Mesodermal cell (in vitro differentiated cells): ENCODE measurements around the gene RTN1.

Experiments
- H3K27ac ChIP-seq: 2 replicates; pipeline ENCODE4 v1.7.0; 2013; ENCODE audit warnings: mild to moderate bottlenecking, low read depth, low read length, moderate library complexity; ENCODE audit not compliant: severe bottlenecking
- H3K36me3 ChIP-seq: 2 replicates; pipeline ENCODE4 v1.7.1; 2013; ENCODE audit warnings: mild to moderate bottlenecking, low read length, moderate library complexity; ENCODE audit not compliant: control insufficient read depth, insufficient read depth
- H3K4me1 ChIP-seq: one replicate; pipeline ENCODE4 v1.7.1; 2013; ENCODE audit warnings: mild to moderate bottlenecking, low read length; ENCODE audit not compliant: insufficient read depth, control insufficient read depth, poor library complexity, severe bottlenecking
- H3K4me3 ChIP-seq: 2 replicates; pipeline ENCODE4 v1.7.0; 2013; ENCODE audit warnings: low read length, control low read depth, mild to moderate bottlenecking; ENCODE audit not compliant: insufficient read depth, poor library complexity, severe bottlenecking; ENCODE audit errors: extremely low read depth
- H3K9me3 ChIP-seq: 2 replicates; pipeline ENCODE4 v1.7.1; 2013; ENCODE audit warnings: mild to moderate bottlenecking, low read length, moderate library complexity; ENCODE audit not compliant: control insufficient read depth
- WGBS, 2 experiments: methylation state at CpG; one replicate each; pipeline ENCODE4 v1.1.5; 2013; ENCODE audit warnings: missing lambda C conversion rate in 2 of 2; ENCODE audit not compliant: insufficient coverage in 2 of 2; 5-methylcytosine and 5-hydroxymethylcytosine counted together

The RTN1 gene

DNA sequence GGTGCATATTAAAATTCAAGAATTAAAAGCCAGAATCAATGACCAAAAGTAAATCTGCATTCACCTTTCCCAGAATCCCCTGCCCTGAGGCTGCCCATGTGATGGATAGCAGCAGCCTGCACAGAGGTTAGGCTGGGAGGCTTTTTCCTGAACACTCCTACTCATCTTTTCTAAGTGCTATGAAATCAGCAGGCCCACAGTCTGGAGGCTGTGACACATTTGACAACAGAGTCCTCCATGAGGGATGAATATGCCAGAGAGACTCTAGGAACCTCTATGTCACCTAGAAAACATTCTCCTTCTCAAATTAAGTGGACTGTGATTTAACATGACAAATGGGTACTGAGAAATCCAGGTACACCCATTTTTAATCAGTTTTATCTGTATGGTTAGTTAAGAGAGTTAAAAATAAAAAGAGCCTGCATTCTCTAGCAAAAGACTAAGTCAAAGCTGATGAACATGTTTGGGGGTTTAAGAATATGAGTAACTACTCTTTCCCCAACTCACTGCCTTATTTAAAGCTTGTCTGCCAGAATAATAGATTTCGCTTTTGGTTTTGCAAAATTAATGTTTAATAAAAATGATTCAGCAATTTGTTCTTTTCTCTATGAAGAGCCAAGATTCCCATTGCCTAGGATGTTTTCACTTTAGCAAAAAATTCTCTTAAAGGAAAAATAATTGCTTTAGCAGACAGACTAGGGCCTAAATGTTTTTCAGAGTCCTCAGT, 115.0 kb downstream of the RTN1 start:
- no CpG with 5 or more reads among the region's 1 CpG for WGBS, 2 experiments

DNA sequence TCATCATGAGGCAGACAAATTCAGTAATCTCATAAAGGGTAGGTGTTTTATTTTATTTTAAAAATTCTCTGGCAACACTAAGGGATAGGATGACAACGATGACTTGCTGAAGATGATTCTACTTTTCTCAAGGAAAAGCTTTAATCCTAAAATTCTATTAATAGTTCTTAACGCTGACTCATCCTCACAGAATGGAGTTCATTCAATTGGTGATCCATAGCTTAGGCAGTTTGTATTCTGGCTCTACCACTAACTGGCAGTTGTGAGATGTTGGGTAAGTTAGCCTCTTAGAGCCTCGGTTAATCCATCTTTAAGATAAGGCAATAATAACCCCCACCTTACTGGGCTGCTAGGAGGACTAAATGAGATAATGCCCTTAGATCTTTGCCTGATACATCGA, 116.3 kb downstream of the RTN1 start:
- no peaks in the 10 kb centered on the region for H3K36me3 ChIP-seq
- peaks cover 15% of the 10 kb centered on the region for H3K4me1 ChIP-seq
- no peak overlapping the region for H3K4me3 ChIP-seq
- H3K9me3 ChIP-seq: no peaks in the 10 kb centered on the region
- H3K27ac ChIP-seq: peak overlapping the region; percentile 26
- WGBS, 2 experiments: 82% methylated on average over 2 of the region's 4 CpGs; no CpG with 5 or more reads in 1 of the 2 experiments

More for the DNA sequence above, 115.0 kb downstream of the RTN1 start:
- no peak overlapping the region for H3K27ac ChIP-seq
- peaks cover 15% of the 10 kb centered on the region for H3K4me1 ChIP-seq
- no peaks in the 10 kb centered on the region for H3K36me3 ChIP-seq
- no peaks in the 10 kb centered on the region for H3K9me3 ChIP-seq
- H3K4me3 ChIP-seq: no peak overlapping the region

DNA sequence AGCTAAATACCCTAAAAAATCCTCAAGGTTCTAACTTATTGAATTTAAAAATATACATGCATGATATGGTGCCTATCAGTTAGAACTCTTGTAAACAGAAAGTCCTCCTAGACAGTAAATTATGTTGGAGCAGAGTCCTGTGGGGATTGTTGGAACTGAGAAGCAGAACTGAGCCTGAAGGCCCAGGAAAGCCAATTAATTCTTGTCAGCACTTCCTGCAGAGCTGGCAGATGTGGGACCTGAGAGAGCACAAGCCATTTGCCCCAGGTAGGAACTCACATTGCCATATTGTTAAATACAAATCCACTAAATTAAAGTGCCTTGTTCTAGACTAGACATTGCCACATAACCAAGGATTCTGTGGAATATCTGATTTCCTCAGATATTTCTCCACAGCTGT, 117.1 kb downstream of the RTN1 start:
- no peaks in the 10 kb centered on the region for H3K9me3 ChIP-seq
- H3K4me3 ChIP-seq: no peak overlapping the region
- H3K36me3 ChIP-seq: no peaks in the 10 kb centered on the region
- peaks cover 15% of the 10 kb centered on the region for H3K4me1 ChIP-seq
- H3K27ac ChIP-seq: no peak overlapping the region

DNA sequence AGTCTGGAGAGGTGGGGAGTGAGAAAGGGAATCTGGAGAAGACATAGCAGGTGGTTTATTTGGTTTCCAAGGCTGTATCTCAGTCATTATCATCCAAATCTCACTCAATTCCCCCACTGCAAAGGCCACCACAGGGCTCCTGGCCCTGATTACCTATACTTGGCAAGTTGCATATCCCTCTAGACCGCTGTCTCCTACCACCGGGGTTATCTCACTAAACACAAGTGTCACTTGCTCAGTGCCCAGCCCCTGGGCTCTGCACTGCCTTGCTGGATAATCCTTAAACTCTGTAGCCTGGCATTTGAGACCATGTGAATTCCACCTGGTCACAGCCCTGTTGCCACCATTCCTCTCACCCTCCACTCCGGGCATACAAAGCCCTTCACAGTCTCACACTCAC, 119.0 kb downstream of the RTN1 start:
- Histone ChIP-seq H3K4me1 (peaks cover 15% of the 10 kb centered on the region), H3K9me3 (no peaks in the 10 kb centered on the region), H3K36me3 (no peaks in the 10 kb centered on the region), H3K4me3 (no peak overlapping the region), H3K27ac (no peak overlapping the region)
- 87 to 88% methylated on average over 3 of the region's 3 CpGs for WGBS, 2 experiments

DNA sequence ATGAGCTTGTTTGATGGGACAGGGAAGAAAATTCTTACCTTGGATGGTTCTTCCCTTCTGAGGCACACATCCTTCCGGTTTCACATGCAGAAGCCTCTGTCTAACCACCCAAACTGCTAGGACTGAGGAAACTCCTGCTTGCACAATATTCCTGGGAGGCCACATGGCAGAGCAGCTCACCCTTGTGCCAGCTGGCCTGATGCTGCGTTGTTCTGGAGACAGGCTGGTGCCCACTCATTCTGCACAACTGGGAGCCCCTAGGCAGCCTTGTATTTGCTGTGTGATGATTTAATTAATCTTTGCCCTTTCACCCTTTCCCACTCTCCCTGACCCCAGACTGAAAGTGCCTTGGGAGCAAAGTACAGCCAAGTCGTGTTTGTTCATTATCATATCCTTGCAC, 130.8 kb downstream of the RTN1 start:
- 83 to 88% methylated on average over 2 of the region's 3 CpGs for WGBS, 2 experiments

DNA sequence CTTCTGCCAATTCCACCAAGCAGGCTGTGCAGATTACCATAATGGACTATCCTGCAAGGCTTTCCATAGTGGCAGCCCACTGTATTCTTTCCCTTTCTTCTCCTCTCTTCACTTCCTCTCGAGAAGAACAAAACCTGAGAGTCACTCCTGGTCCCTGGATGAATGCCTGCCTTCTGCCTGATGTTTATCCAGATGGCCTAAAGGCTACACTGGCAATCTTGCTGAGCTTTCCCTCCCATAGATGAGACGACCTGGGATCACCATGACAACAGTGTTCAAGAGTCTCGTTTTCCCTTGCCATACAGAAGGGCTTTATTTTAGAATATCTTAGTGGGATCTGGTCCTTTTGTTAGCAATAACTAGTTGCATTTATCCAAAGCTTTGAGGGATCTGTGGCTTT, 142.3 kb downstream of the RTN1 start:
- Histone ChIP-seq H3K4me3 (no peak overlapping the region), H3K4me1 (no peaks in the 10 kb centered on the region), H3K36me3 (no peaks in the 10 kb centered on the region), H3K27ac (no peak overlapping the region), H3K9me3 (no peaks in the 10 kb centered on the region)
- WGBS, 2 experiments: 63 to 70% methylated on average over 2 of the region's 3 CpGs

More for the DNA sequence above, 130.8 kb downstream of the RTN1 start:
- no peak overlapping the region for H3K4me3 ChIP-seq
- H3K9me3 ChIP-seq: no peaks in the 10 kb centered on the region
- H3K36me3 ChIP-seq: no peaks in the 10 kb centered on the region
- H3K4me1 ChIP-seq: no peaks in the 10 kb centered on the region
- no peak overlapping the region for H3K27ac ChIP-seq

DNA sequence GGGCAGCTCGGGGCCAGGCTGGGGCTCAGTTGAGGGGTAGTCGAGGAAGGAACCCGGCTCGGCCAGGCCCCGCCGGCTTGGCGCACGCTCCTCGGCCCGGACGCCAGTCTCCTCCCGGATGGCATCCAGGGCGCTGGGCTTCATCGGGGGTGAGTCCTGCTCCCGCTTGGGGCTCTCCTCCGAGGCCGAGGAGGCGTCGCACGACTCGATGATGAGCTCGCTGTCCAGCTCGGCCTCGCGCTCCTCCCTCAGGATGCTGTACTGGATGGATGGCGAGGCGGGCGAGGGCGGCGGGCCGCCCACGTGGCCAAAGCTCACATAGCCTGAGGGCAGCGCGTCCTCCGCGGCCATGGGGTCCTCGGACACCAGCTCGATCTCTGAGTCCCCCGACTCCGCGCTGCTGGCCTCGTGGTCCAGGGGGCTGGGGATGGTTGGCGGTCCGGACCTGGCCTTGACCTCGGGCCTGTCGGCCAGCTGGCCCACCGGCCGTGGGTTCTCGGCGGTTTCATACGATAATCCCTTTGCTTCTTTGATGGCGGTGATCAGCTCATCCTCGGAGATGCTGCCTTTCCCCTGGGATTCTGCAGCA, 143.4 kb downstream of the RTN1 start:
- Histone ChIP-seq H3K27ac (no peak overlapping the region), H3K4me3 (no peak overlapping the region), H3K36me3 (no peaks in the 10 kb centered on the region), H3K4me1 (no peaks in the 10 kb centered on the region), H3K9me3 (no peaks in the 10 kb centered on the region)
- 96% methylated on average over 28 to 53 of the region's 53 CpGs for WGBS, 2 experiments

DNA sequence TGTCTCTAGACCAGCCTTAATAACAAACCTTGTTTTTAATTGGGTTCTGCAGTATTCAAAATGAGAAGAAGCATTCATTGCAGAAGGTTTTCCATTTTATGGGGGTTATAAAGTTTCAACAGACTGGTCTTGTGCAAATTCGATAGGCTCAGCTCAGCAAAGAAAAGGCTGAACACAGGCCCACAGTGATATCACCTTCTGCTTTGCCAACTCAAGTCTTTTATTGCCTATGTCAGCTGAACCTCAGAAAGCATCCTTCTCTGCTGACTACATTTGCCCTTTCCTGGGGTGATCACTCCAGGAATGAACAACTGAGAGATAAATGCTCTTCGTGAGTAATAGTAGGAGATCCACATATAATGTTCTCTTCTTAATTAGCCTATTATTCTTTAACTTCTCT, 159.5 kb downstream of the RTN1 start:
- WGBS, 2 experiments: 40 to 57% methylated on average over 1 of the region's 2 CpGs
- H3K36me3 ChIP-seq: no peaks in the 10 kb centered on the region
- H3K4me3 ChIP-seq: no peak overlapping the region
- H3K4me1 ChIP-seq: no peaks in the 10 kb centered on the region
- H3K9me3 ChIP-seq: no peaks in the 10 kb centered on the region
- no peak overlapping the region for H3K27ac ChIP-seq

DNA sequence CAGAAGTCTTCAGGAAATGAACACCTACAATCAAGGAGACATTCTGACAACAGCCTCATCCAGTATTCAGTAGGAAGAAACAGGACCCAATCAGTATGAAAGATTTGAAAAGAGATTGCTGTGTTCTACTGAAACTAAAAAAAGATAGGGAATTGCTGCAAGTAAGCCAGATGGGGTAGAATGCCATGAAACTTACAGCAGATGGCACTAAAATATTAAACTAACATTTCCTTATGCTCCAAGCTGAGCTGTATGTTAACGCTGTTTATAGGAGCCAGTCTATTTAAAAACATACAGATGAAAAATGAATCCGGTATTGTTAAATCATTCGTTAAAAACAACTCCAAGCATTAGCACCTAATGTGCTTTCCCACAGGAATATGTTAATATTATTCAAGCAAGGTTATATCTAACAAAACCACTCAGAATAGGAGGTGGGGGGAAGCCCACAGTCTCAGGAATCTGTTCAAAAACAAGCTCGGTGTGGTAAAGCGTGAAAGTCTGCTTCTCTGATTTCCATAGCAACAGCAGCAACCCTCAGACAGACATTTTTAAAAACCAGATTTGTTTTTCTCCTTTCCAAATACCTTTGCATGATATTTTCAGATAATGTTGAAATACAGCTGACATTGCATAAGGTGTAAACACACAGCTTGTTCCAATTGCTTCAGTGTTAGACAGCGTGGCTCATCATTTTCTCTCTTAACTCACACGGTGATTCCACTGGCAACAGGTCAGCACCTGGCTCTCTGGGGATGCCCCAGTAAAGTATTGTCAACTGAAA, 162.6 kb downstream of the RTN1 start:
- 83% methylated on average over 2 of the region's 7 CpGs; no CpG with 5 or more reads in 1 of the 2 experiments for WGBS, 2 experiments
- Histone ChIP-seq H3K4me1 (no peaks in the 10 kb centered on the region), H3K27ac (no peak overlapping the region), H3K36me3 (no peaks in the 10 kb centered on the region), H3K4me3 (no peak overlapping the region), H3K9me3 (no peaks in the 10 kb centered on the region)

DNA sequence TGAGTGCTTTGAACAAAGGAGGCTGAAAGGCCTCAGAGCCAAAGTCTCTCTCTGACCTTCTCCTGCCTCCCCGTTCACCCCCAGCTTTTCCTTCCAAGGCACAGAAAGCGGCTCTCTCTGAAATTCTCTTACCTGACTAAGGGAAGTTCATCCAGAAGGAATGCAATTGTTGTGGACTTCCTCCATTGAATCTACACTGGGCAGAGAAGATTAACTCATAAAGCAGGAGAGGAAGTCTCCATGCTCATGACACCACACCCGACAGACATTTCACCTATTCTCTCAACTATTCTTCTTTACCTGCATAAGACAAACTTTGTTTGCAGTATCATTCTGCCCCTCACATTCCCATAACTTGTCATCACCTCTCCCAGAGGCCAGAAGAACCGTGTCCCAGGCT, 164.7 kb downstream of the RTN1 start:
- Histone ChIP-seq H3K4me1 (no peaks in the 10 kb centered on the region), H3K9me3 (no peaks in the 10 kb centered on the region), H3K36me3 (no peaks in the 10 kb centered on the region), H3K4me3 (no peak overlapping the region), H3K27ac (no peak overlapping the region)
- WGBS, 2 experiments: 82 to 89% methylated on average over 2 to 4 of the region's 4 CpGs

DNA sequence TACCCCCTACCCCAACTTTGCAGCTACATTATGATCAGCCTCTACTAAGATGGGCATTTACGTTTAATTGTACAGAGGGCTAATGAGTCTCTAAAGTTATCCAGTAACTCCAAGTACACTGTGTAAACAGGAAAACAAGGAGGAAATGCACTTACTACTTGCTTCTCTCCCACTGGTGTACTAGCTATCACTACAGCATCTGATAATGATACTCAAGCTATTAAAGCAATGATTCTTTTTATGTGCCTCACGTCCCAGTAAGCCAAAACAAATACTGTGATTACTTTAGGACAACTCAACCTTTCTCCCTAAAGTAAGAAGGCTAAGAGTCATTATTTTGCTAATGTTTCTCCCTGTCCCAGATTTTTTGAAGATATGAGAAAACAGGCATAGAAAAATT, 165.3 kb downstream of the RTN1 start:
- H3K27ac ChIP-seq: no peak overlapping the region
- H3K4me1 ChIP-seq: no peaks in the 10 kb centered on the region
- WGBS, 2 experiments: 100% methylated on average over 1 of the region's 2 CpGs; no CpG with 5 or more reads in 1 of the 2 experiments
- no peaks in the 10 kb centered on the region for H3K9me3 ChIP-seq
- no peaks in the 10 kb centered on the region for H3K36me3 ChIP-seq
- no peak overlapping the region for H3K4me3 ChIP-seq
